Measurements from ENCODE around the gene HOTAIR.

Gene HOTAIR

GRCh38 chr12:53972152-53972702 is 2.5 kb downstream of the HOTAIR start:
- DNase-seq, result no peak

- DNase-seq, result no peak
Observed at GRCh38 chr12:53971686-53972085, 3.1 kb downstream of the HOTAIR start.

DNA sequence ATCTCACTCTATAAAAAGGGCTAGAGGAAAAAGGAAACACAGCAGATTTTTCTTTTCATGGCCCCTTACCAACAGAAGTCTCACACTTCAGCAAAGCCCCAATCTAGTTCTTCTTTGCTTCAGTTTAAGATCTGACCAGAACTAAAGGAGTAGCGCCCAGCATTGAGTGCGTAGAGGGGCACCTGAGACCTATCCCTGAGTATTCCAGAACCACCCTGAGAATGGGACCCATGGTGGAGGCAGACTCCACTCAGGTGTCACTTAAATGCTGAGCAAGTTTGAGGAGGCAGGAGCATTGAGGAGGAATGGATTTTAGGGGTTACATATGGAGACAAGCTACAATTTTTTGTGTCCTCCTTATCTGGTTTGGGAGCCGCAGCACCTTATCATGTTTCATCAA is 3.6 kb downstream of the HOTAIR start:
- DNase-seq, result no peak

- no peak for DNase-seq
Observed at GRCh38 chr12:53970451-53970850, 4.3 kb downstream of the HOTAIR start.

GRCh38 chr12:53969588-53970259 is 5.0 kb downstream of the HOTAIR start:
- DNase-seq, result no peak

GRCh38 chr12:53968214-53969127 is 6.3 kb downstream of the HOTAIR start:
- DNase-seq, result no peak

DNA sequence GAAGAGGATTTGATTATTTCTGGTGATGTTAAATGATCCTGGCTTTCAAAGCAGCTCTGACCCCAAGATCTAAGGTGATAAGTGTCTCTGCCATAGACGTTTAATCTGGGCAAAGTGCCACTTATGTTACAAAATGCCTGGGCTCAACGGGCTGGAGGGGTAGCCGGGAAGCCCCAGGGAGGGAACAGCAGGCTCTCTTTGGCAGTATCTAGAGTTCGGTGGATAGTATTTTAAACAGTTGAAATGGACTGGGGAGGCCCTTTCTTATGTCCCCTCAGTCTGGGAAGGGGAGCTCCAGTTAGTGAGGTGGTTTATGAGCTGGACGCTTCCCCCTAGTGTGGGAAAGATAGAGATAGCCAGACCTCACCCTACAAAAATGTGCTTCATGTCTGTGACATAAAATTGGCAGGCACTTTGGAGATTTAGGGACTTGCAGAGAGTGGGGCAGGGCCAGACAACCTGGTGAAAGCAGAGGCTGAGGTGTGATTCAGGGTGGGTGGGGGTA is 7.3 kb downstream of the HOTAIR start:
- DNase-seq, result no peak

- DNase-seq, result no peak
Observed at GRCh38 chr12:53966385-53967133, 8.2 kb downstream of the HOTAIR start.

DNA sequence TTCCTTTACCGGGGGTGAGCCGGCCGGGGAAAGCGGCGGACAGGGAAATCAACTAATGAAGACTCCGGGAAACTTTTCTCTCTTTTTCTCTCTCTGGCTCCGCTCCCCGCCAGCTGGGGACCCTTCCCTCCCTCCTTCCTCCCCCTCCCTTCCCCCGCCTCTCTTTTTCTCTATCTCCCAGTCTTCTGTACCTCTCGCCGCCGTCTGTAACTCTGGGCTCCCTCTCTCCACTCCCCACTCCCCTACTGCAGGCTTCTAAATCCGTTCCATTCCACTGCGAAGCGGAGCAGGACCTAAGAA is 8.7 kb downstream of the HOTAIR start:
- DNase-seq, result no peak

DNA sequence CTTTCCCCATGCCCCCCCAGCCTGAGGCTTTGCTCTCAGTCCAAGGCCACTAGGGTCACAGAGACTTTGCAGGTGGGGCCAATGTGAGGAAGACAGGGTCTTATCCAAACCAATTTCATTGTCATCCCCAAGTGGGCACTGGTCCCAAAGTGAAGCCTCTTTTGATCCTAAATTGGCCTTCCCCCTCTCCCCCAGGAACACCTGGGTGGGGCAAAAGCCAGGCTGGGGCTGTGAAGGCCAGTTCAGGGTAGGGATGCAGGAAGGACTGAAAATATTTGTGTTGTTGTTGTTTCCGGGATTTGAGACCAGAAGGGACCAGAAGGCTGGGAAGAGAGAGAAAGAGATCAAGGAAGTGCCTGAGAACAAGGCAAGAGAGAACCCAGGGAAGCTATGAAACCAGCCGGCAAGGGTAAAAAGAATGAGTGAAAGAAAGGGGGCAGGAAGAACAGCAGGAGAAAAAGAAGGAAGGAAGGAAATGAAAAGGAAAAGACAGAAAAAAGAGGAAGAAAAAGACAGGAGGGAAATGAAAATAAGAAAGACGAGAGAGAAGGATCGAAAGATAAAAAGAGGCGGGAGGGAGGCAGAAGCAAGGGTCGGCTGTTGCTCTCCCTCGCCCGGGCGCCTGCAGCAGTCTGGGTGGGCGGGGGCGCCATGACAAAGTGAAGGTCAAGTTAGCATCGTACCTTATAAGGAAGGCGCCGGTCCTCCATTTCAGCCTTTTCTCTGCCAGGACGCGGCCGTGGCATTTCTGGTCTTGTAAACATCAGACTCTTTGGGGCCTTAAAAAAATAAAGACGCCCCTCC is 9.3 kb downstream of the HOTAIR start:
- DNase-seq, result peak; percentile 25

GRCh38 chr12:53964315-53964713 is 10.4 kb downstream of the HOTAIR start:
- no peak for DNase-seq

GRCh38 chr12:53963434-53964314 is 11.1 kb downstream of the HOTAIR start:
- no peak for DNase-seq

- DNase-seq, result no peak
Observed at GRCh38 chr12:53963005-53963404, 11.7 kb downstream of the HOTAIR start.

DNA sequence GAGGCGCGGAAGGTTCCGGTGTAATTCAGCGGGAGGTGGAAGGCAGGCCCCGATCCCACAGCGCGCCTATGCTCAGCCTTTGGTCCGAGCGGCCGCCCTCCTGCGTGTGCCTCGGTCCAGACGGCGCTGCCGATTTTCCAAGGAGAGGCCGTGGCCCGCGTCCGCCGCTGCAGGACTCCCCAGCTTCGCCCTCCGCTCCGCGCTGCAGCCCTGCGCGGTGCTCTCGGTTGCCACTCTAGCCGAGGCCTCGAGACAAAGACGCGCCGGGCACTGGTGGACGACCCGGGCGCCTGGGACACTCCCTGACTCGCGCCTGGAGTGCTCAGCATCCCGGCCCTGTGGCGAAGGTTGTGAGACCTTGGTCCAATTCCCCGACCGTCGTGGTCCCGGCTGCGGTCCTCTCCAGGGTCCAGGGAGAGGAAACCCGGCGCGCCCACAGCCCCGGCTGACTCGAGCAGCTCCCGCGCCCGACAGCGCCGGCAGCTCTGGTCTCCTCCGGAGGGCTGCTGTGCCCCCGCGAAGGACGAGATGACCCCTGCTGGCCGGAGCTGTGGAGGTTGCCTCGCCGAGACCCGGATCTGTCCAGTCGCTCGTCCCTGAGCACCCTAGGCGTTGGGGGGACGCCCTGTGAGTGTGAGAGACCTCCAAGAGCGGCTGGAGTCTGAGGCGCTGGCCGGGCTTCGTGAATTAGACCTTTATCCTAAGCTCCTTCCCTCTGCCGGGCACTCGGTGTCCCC is 13.6 kb downstream of the HOTAIR start:
- DNase-seq, result no peak

DNA sequence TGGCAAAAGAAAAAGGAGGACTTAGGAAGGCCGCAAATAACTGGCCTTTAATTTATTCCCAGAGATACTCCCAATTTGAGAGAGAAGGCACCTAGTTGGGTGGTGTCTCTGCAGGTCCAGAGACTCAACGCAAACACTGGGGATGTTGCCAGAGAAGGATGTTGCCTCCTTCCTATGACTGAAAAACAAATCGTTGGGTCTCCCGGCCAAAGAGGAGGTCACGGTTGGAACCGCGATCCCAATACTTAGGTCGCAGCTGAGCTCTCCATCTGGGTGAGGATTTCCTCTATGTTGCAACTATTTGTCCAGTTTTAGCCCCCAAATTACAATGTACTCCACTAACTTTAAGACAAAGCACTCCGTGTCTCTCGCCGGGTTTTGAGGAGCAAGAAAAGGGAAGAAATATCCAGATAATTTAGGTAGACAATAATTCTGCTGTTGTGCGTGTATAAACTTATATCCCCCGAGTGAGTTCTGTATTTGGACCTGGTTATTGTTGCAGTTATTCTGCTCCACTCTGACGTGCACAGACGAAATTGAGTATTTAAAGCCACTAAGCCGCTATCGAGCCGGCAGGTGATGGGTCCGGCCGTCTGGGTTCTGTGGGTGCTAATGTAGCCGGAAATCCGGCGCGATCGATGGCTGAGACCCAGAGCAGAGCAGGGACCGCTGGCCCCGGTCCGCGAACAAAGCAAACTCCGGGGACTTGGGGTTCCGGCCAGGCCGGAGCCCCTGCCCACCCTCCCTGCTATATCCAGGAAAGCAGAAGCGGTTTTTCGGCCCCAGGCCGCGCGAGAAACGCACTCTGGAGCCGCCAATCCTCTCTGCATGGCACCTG is 14.3 kb downstream of the HOTAIR start:
- no peak for DNase-seq

GRCh38 chr12:53959314-53959713 is 15.4 kb downstream of the HOTAIR start:
- no peak for DNase-seq

GRCh38 chr12:53958128-53958527 is 16.6 kb downstream of the HOTAIR start:
- DNase-seq, result no peak

GRCh38 chr12:53956914-53957536 is 17.7 kb downstream of the HOTAIR start:
- DNase-seq, result no peak

- DNase-seq, result no peak
Observed at GRCh38 chr12:53956251-53956887, 18.4 kb downstream of the HOTAIR start.
